ENCODE data around the gene INPP5D. TPM values are rescaled to one million over a fixed set of nuclear protein-coding genes. Genes with fewer than 3 reads are reported as not detected.

INPP5D gene
- total and polyA plus RNA-seq, 2 of the 8 experiments (the other 6 are each of a cell fraction or from before 2014, with no cell fraction given): 4.5 to 7.1 TPM

DNA sequence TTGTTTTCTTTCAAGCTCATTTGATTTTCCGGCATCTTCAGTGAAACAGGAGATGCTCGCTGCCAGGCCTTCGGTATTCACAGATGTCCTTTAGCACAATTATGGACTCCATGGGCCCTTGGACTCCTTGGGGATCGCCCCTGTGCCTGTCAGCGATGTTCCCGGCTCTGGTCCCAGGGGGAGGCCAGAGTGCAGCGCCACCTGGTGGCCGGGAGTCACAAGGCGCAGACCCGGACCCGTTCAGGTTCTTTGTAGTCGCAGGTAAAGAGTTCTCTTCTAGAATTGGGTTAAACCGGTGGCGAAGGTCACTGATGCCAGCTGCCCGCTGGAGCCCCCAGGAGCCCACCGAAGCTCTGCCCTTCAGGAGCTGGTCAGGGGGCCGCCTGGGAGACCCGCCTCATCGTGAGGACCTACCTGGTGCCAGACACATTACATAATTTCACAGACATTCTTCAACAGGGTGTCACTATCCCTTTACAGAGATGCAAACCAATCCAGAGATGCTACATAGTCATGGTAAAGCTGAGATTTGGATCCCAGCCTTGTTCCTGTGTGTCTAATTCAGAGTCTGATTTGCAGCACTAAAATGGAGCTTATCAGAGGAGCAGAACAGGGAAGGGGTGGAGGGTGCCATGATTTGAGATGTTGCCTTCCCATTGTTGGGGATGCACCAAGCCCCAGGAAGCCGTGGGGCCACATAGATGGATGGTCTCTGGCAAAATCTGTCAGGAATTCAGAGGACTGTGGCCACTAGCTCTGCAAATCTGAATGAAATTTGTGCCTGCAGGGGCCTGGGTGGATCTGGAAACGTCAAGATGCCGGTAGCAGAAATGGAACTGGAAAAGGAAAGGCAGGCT lies 6.0 kb upstream of the INPP5D start:
- Histone ChIP-seq H4K20me1 (replicated peaks in 1 of 2; ENCODE audit: control insufficient read depth in 1 of 2, insufficient read depth in 2 of 2, low read length in 2 of 2) (no peaks in the 10 kb centered on the region), H2BK20ac (ENCODE audit: low read length) (no peak overlapping the region), H3K56ac (replicated peaks; ENCODE audit: insufficient read length, low read depth, low read length) (no peak overlapping the region), H2AFZ (ENCODE audit: low read length) (peak overlapping the region; percentile 95), H3K4ac (replicated peaks; ENCODE audit: insufficient read length, low read depth, low read length) (no peak overlapping the region), H3K4me2 (ENCODE audit: insufficient read depth in 1 of 2, low read depth in 2 of 2, low read length in 2 of 2) (no peak overlapping the region), H4K91ac (replicated peaks; ENCODE audit: insufficient read length, low read length) (peak overlapping the region; percentile 39), H3K23ac (ENCODE audit: insufficient read length) (no peak overlapping the region), H3K9ac (replicated peaks in 1 of 4; ENCODE audit: extremely low read depth in 1 of 4, low read depth in 3 of 4, low read length in 3 of 4) (no peak overlapping the region), H3K36me3 (ENCODE audit: control insufficient read depth in 2 of 4, insufficient read depth in 4 of 4, low read length in 3 of 4) (no peaks in the 10 kb centered on the region), H3K23me2 (ENCODE audit: low read depth, low read length) (peaks cover 8% of the 10 kb centered on the region; the same call in 1 of the 2 replicates), H3K79me2 (ENCODE audit: control insufficient read depth in 1 of 2, insufficient read depth in 2 of 2, low read length in 2 of 2) (no peaks in the 10 kb centered on the region), H3K14ac (ENCODE audit: insufficient read length) (no peak overlapping the region), H2BK5ac (ENCODE audit: low read depth, low read length) (no peak overlapping the region), H3K4me3 (ENCODE audit: extremely low read depth in 1 of 4, insufficient read depth in 2 of 4, low read depth in 3 of 4, low read length in 4 of 4) (no peak overlapping the region), H2BK12ac (ENCODE audit: low read depth, low read length) (no peak overlapping the region), H4K5ac (ENCODE audit: insufficient read length, low read depth, low read length) (no peak overlapping the region), H2AK5ac (ENCODE audit: low read depth, low read length) (no peak overlapping the region), H2BK120ac (replicated peaks; ENCODE audit: low read depth, low read length) (no peak overlapping the region), H4K8ac (ENCODE audit: extremely low read depth, insufficient read depth, low read length) (no peak overlapping the region), H3K27ac (ENCODE audit: low read depth, low read length) (no peak overlapping the region), H3K79me1 (ENCODE audit: low read depth, low read length) (no peaks in the 10 kb centered on the region), H2BK15ac (ENCODE audit: low read length) (0 out of 2 replicates have a peak overlapping the region, but pooled peaks have one; percentile 0), H3K4me1 (replicated peaks in 1 of 4; ENCODE audit: control insufficient read depth in 3 of 4, insufficient read depth in 4 of 4, low read length in 3 of 4) (peaks cover 10 to 16% (median 14%) of the 10 kb centered on the region in 4 experiments), H3K18ac (ENCODE audit: extremely low read depth, low read length) (no peak overlapping the region; the same call in 1 of the 2 replicates), H3K27me3 (replicated peaks in 1 of 4; ENCODE audit: control insufficient read depth in 3 of 4, extremely low read depth in 1 of 4, insufficient read depth in 3 of 4, low read length in 3 of 4) (no peaks in the 10 kb centered on the region; a peak in 1 of 7 replicates), H3K9me3 (ENCODE audit: insufficient read depth in 2 of 2, low read depth in 1 of 2, low read length in 1 of 2) (no peaks in the 10 kb centered on the region)
- FAIRE-seq (peak; percentile 42), DNase-seq (ENCODE audit: low read depth in 1 of 2, low spot score in 2 of 2) (peak; percentile 41 to 94)
- ChIA-PET CTCF (ENCODE audit: partially characterized antibody) (interaction anchor here (0.6 to 5.1 kb wide), 62 partner anchors 7 to 517 kb away, joined by 3 to 47 read pairs (median 4); partner anchors contain the start of genes ATG16L1, INPP5D, NEU2 and SNORC), POLR2A (ENCODE audit: partially characterized antibody) (interaction anchor here (1.3 kb wide), 1 partner anchor 10 kb away, joined by 4 read pairs; no protein-coding TSS in a partner anchor)
- 28% methylated on average over 22 of the region's 22 CpGs; no CpG with 5 or more reads in 1 of the 2 experiments for WGBS, 2 experiments (ENCODE audit: extremely low coverage in 1 of 2, insufficient coverage in 1 of 2, insufficient read length in 1 of 2, insufficient replicate concordance in 2 of 2, low coverage in 1 of 2, low lambda C conversion rate in 2 of 2, missing lambda C conversion rate in 1 of 2)

All from H1 (cell line).